Loucy (cell line): ENCODE measurements around the gene ICAM4.

Experiments
- EZH2phosphoT487 ChIP-seq: fragments of 200-600 bp; IDR thresholded peaks from 2 replicates; pipeline ENCODE4 v1.6.1; 2018; ENCODE audit warnings: antibody characterized with exemption, mild to moderate bottlenecking, moderate library complexity, borderline replicate concordance
- TF ChIP-seq, protein P1 (sequence below): fragments of 200-600 bp; sonication (generic); conservative IDR thresholded peaks from 2 replicates; pipeline ENCODE4 v1.5.1; 2014; ENCODE audit warnings: mild to moderate bottlenecking, antibody characterized with exemption, low read length

DNA sequence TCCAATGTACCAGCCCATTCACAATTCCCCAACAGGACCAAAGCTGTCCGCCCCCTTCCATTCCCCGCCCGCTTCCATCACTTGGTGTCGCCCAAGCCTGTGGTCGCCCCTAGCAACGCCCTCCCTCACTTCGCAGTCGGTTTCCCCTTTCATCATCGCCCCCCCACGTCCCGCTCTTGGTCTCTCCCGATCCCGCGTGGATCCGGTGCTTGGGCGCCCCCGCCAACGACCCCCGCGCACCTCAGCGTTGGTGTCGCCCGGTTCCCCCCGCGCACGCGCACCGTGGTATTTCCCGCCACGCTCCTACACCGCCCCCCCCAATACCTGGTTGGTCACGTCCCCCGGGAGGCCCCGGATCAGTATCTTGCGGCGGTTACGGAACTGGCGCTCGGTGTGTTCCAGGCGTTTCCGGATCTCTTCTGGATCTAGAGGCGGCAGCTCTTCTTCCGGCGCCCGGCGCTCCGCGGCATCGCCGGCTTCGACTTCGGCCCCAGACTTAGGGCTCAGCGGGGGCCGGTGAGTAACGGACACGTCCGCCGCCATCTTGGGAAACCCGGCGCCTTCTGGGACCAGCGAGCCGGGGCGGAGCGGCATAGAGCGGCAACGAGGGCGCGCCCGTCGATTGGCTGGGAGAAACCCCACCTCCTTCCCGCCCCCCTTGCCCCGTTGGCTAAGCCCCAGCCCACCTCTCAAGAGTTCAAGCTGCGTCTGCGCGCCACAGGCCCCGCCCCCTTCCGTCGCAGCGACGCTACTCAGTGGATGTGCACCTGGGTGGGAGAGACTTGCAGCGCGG lies 46.4 kb downstream of the ICAM4 start, which contains the start of gene RAVER1:
- TF ChIP-seq, protein P1, sequence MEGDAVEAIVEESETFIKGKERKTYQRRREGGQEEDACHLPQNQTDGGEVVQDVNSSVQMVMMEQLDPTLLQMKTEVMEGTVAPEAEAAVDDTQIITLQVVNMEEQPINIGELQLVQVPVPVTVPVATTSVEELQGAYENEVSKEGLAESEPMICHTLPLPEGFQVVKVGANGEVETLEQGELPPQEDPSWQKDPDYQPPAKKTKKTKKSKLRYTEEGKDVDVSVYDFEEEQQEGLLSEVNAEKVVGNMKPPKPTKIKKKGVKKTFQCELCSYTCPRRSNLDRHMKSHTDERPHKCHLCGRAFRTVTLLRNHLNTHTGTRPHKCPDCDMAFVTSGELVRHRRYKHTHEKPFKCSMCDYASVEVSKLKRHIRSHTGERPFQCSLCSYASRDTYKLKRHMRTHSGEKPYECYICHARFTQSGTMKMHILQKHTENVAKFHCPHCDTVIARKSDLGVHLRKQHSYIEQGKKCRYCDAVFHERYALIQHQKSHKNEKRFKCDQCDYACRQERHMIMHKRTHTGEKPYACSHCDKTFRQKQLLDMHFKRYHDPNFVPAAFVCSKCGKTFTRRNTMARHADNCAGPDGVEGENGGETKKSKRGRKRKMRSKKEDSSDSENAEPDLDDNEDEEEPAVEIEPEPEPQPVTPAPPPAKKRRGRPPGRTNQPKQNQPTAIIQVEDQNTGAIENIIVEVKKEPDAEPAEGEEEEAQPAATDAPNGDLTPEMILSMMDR, result no peak
- TF ChIP-seq EZH2phosphoT487, result no peak
